ENCODE results near the gene COL26A1. TPM values are rescaled to one million over a fixed set of nuclear protein-coding genes. Genes with fewer than 3 reads are reported as not detected.
"Not testable (repeated sequence)": the region's sequence is repeated elsewhere in the genome, so short reads cannot be mapped to it uniquely, and the experiment has no call there.

Gene COL26A1
- total RNA-seq, 3 donors from 2014 or later, result not detected

GRCh38 chr7:101559586-101559985 is 196.9 kb downstream of the COL26A1 start:
- Histone ChIP-seq H3K4me1 (ENCODE audit: low read depth) (no peaks in the 10 kb centered on the region), H3K9me3 (no peaks in the 10 kb centered on the region), H3K36me3 (ENCODE audit: low read depth) (no peaks in the 10 kb centered on the region), H3K4me3 (no peak overlapping the region)
- intact Hi-C loops (cut with DNase I, micrococcal nuclease), result no loop called here
- DNase-seq, result no peak
- TF ChIP-seq, protein P1, sequence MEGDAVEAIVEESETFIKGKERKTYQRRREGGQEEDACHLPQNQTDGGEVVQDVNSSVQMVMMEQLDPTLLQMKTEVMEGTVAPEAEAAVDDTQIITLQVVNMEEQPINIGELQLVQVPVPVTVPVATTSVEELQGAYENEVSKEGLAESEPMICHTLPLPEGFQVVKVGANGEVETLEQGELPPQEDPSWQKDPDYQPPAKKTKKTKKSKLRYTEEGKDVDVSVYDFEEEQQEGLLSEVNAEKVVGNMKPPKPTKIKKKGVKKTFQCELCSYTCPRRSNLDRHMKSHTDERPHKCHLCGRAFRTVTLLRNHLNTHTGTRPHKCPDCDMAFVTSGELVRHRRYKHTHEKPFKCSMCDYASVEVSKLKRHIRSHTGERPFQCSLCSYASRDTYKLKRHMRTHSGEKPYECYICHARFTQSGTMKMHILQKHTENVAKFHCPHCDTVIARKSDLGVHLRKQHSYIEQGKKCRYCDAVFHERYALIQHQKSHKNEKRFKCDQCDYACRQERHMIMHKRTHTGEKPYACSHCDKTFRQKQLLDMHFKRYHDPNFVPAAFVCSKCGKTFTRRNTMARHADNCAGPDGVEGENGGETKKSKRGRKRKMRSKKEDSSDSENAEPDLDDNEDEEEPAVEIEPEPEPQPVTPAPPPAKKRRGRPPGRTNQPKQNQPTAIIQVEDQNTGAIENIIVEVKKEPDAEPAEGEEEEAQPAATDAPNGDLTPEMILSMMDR (IDR thresholded peaks at IDR 0.05), result no peak
- ATAC-seq, result no peak

GRCh38 chr7:101560021-101560420 is 197.3 kb downstream of the COL26A1 start:
- ATAC-seq; intact Hi-C loops (cut with DNase I, micrococcal nuclease); H3K4me1 ChIP-seq (ENCODE audit: low read depth); H3K9me3 ChIP-seq; DNase-seq; H3K36me3 ChIP-seq (ENCODE audit: low read depth); H3K4me3 ChIP-seq: not testable (repeated sequence)

DNA sequence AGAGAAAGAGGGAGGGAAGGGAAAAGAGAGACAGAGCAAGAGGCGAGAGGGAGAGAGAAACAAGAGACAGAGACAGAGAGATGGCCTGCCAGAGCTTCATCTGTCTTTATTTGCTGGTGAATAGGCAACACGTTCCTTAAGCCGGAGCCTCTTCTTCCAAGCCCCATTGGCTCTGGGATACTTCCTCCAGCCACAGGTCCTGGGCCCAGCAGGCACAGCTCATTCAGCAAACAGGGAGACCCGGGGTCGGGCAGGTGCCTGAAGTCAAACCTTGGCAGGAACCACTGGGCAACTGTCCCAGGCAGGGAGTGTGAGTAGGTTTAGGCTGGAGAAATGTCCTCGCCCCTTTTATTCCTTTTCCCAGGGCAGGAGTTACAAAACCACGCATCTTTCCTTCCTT is 198.2 kb downstream of the COL26A1 start:
- no peak for DNase-seq
- peak; percentile 34 for ATAC-seq
- TF ChIP-seq, protein P1 (IDR thresholded peaks at IDR 0.05), result no peak

DNA sequence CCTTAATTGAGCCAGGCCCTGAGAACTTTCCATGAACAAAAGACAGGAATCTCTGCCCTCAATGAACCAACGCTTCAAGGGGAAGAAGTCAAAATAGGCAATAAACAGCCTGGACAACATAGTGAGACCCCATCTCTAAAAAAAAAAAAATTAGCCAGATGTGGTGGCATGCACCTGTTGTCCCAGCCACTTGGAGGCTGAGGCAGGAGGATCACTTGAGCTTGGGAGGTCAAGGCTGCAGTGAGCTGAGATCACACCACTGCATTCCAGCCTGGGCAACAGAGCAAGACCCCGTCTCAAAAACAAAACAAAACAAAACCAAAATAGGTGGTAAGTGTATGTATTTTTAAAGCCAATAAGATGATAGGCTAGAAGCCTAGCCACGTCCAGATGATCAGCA is 198.6 kb downstream of the COL26A1 start:
- H3K4me3 ChIP-seq; intact Hi-C loops (cut with DNase I, micrococcal nuclease): not testable (repeated sequence)

More for the DNA sequence above, 198.2 kb downstream of the COL26A1 start:
- no peaks in the 10 kb centered on the region for H3K9me3 ChIP-seq
- no peaks in the 10 kb centered on the region for H3K36me3 ChIP-seq (ENCODE audit: low read depth)
- no peak overlapping the region for H3K4me3 ChIP-seq
- intact Hi-C loops (cut with DNase I, micrococcal nuclease), result no loop called here
- H3K4me1 ChIP-seq (ENCODE audit: low read depth), result no peaks in the 10 kb centered on the region

GRCh38 chr7:101562531-101563197 is 200.0 kb downstream of the COL26A1 start:
- DNase-seq, result no peak
- Histone ChIP-seq H3K9me3 (no peaks in the 10 kb centered on the region), H3K36me3 (ENCODE audit: low read depth) (no peaks in the 10 kb centered on the region), H3K4me1 (ENCODE audit: low read depth) (no peaks in the 10 kb centered on the region), H3K4me3 (no peak overlapping the region)
- TF ChIP-seq, protein P1 (IDR thresholded peaks at IDR 0.05), result no peak
- intact Hi-C loops (cut with DNase I, micrococcal nuclease), result no loop called here
- no peak for ATAC-seq

More for the DNA sequence above, 198.6 kb downstream of the COL26A1 start:
- not testable (repeated sequence) for DNase-seq; H3K4me1 ChIP-seq (ENCODE audit: low read depth); H3K9me3 ChIP-seq; H3K36me3 ChIP-seq (ENCODE audit: low read depth); ATAC-seq

- TF ChIP-seq, protein P1 (IDR thresholded peaks at IDR 0.05), result no peak
- Histone ChIP-seq H3K4me1 (ENCODE audit: low read depth) (no peaks in the 10 kb centered on the region), H3K36me3 (ENCODE audit: low read depth) (no peaks in the 10 kb centered on the region), H3K4me3 (no peak overlapping the region), H3K9me3 (no peaks in the 10 kb centered on the region)
- DNase-seq (no peak), ATAC-seq (no peak)
- intact Hi-C loops (cut with DNase I, micrococcal nuclease), result no loop called here
These were observed 200.7 kb downstream of the COL26A1 start for GRCh38 chr7:101563198-101563901.
